Stimulated activated CD4-positive, alpha-beta T cell treated with anti-CD3 and anti-CD28 coated beads, Interleukin-15, amount 100 ng/mL, for 24 hours (primary cell): ENCODE results near the gene TK2.
A peak's percentile ranks its signal among the peaks of the same experiment; 100 is the strongest.
"Not testable (repeated sequence)": the region's sequence is repeated elsewhere in the genome, so short reads cannot be mapped to it uniquely, and the experiment has no call there.

ENCODE experiments used
- DNase-seq: peaks from one replicate; pipeline ENCODE4 v3.0.0-alpha.2; 2020

Gene TK2

GRCh38 chr16:66517586-66518263 is 32.2 kb downstream of the TK2 start:
- DNase-seq = no peak

- DNase-seq = peak; percentile 87
These were observed 32.9 kb downstream of the TK2 start for GRCh38 chr16:66516808-66517585.

- DNase-seq = no peak
These were observed 33.5 kb downstream of the TK2 start for GRCh38 chr16:66516509-66516807.

- DNase-seq = peak; percentile 49
These were observed 34.1 kb downstream of the TK2 start for GRCh38 chr16:66515596-66516508.

- DNase-seq = not testable (repeated sequence)
These were observed 34.8 kb downstream of the TK2 start for GRCh38 chr16:66514980-66515595.

DNA sequence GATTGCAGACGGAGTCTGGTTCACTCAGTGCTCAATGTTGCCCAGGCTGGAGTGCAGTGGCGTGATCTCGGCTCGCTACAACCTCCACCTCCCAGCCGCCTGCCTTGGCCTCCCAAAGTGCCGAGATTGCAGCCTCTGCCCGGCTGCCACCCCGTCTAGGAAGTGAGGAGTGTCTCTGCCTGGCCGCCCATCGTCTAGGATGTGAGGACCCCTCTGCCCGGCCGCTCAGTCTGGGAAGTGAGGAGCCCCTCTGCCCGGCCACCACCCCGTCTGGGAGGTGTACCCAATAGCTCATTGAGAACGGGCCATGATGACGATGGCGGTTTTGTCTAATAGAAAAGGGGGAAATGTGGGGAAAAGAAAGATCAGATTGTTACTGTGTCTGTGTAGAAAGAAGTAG is 35.5 kb downstream of the TK2 start:
- DNase-seq = not testable (repeated sequence)

DNA sequence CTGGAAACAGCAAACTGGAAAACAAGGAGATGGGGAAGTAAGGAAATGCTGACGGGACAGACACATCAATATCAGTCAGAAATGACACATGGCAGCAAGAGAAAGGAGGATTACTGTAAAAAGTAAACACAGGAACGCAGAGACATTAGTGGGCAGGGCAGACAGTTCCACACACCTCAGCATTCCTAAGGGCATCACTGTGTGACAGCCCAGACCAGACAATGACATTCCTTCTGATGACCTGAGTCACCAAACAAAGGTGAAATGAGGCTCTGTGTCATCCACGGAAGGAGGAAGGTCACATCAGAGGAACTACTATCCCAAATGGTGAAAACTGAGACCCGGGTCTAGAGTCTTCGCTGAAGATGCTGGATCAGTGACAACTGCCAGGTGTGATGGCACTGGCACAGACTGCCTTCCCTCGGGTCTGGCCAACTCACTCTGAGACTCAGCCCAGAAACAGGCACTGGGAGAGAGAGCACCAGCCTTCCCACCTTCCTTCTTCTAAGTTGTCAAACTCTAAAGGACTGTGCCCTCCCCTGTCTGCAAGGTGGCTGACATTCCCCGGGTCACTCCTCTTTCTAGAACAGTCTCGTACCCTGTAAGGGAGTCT is 36.7 kb downstream of the TK2 start:
- no peak for DNase-seq

DNA sequence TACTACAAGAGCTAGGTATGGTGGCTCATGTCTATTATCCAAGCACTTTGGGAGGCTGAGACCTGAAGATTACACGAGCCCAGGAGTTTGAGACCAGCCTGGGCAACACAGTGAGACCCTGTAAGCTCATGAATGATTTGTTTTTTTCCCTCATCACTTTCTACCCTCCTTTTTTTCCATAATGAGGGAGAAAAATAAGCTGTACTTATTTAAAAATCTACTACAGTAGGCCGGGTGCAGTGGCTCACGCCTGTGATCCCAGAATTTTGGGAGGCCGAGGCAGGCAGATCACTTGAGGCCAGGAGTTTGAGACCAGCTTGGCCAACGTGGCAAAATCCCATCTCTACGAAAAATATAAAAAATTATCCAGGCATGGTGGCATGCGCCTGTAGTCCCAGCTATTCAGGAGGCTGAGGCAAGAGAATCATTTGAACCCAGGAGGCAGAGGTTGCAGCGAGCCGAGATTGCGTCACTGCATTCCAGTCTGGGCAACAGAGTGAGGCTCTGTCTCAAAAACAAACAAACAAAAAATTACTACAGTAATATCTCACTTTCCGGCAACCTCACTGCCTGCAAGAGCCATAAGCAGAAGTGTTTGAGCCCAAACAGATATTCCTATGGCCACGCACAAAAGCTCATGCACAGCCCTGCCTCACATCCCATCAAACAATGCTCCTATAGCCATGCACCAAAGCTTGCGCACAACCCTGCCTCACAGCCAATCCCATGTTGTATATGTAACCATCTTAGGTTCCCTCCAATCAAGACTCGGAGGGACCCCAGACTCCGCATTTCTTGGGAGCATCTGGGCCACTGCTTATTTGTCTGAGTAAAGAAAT is 37.4 kb downstream of the TK2 start:
- no peak for DNase-seq

DNA sequence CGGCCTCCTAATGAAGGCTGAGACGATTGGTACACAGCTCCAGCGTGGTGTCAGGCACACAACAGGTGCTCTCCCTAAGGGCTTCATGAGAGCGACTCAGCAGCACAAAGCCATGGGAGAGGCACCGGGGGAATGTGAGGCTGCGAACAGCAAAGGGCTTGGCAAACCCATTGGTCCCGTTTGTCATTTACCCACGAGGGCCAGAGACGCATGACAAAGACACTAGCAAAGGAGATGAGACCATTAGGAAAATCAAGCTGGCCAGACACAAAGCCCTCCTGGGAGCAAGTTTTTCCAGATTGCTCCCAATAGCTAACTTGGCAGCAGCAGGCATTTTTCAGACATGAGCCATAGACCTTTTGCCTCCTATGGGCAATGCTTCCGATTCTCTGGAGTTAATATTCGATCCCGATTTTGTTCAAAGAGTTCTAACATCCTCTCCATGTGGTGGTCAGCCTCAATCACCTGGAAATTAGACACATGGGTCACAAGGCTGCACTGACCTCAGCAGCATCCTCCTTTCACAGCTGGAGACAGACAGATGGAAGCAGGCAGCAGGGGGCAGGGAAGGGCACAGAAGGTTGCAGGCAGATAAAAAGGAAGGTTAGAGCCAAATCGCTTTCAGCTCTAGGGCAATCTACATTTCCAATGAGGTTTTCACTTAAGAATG is 38.2 kb downstream of the TK2 start:
- DNase-seq = no peak

DNA sequence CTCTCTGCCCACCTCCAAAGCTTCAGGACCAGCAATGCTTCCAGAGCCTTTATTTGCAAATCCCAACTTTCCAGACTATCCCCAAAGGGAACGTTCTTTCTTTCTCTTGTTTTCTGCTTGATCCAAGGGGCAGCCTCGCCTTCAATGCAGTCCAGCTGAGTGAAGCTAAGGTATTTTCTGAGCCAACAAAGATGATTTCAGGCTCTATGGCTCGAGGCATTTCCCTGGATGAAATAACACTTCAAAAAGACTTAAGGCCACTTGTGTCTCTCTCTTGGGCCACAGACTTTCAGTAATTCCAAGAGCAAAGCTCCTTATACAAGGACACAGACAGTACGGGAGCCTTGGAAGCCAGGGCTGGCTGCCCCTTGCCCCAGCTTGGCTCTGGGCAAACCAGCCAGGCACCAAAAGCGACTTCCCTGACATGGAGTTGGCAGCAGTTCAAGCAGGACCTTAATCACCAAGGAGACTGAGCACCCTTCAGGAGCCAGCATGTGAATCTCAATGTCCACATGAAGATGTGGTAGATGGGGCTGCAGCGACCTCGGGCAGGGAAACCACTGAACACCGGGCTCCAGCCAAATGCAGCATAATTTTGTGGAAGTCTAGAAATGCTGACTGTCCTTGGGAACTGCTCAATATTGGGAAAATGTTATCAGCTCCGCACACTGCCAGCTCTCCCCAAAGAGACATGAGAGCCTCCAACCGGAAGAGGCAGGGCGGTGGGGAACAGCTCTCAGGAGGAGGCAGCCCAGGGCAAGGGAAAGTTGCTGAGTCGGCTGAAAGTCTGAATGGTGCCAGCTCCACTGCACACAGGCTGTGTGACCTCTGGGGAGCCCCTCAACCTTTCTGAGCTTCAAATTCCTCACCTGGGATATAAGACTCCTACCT is 39.0 kb downstream of the TK2 start:
- DNase-seq = no peak

DNA sequence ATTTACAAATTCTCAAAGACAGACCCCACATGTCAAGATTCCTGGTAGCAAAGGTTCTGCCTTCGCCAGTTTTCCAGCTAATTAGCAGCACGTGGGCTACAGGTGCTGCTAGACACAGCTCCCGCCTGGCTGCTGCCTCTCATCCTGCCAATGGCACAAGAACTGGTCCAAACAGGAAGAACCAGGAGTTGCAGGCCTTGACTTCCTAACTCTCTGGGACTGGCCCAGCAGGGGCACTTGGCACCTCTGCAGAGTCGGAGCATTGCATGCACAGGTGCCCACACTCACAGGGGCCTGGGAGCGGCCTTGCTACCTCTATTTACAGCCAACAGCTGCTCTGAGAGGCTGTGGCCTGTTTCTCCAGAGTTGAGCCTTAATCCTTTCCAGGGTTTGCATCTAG is 39.6 kb downstream of the TK2 start:
- no peak for DNase-seq

- no peak for DNase-seq
These were observed 40.3 kb downstream of the TK2 start for GRCh38 chr16:66509576-66509975.

DNA sequence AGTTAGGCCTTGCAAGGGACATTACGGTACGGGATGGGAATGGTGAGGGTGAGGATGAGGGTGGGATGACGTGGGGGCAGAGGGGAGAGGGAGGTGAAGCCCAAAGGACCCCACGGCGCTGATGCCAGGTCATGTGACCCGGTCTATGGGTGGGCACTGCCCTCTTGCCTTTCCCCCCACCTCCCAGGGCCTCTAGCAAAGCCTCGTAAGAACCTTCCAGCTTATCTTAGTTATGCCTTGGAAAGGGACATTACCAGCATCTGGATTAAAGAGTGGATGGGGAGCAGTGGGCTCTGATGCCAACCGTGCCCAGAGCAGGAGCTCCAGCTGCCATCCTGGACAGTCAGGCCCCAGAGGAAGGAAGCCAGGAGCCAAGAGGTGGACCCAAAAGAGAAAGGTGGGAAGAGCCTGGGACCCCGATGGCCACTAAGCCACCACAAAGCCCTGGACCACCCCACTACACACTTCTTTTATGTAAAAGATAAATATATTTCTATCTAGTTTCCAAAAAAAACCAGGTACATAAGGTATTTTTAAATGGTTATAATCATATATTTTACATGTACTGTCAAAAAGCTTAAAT is 40.9 kb downstream of the TK2 start:
- no peak for DNase-seq

GRCh38 chr16:66508248-66508913 is 41.5 kb downstream of the TK2 start:
- DNase-seq = no peak

- DNase-seq = no peak
These were observed 42.1 kb downstream of the TK2 start for GRCh38 chr16:66507731-66508239.

DNA sequence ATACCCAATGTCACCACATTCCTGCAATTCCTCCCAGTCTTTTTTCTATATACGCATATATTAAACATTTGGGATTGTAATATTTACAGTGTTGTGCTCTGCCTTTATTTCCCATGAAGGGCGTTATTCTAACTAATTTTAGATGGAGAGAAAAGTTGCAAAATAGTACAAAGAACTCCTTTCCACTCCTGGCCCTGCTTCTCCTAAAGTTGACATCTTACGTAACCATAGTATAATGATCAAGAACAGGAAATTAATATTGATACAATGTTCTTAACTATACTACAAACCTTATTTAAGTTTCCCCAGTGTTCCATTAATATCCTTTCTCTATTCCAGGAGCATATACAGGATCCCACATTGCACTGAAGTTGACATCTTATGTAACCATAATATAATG is 46.3 kb downstream of the TK2 start:
- no peak for DNase-seq

DNA sequence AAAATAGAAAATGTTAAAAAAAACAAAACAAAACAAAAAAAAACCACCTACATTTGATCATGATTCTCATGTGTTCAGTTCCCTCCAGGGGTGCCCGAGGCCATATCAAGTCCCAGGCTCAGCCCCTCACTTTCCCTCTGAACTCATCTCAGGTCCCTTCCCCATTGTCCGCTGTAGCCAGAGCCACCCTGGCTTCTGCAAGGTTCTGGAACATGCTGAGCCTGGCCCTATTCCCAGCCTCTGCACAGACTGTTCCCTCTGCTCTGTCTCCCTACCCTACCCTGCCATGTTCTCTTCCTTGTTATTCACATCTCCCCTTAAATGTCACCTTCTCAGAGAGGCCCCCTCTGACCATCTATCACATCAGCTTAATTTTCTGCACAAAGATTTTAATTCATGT is 46.9 kb downstream of the TK2 start:
- DNase-seq = no peak

- no peak for DNase-seq
These were observed 47.7 kb downstream of the TK2 start for GRCh38 chr16:66502020-66502913.
